C4-2B (cell line): ENCODE measurements around the gene TMEM98.

Source experiments
- ZFX ChIP-seq: fragments of 450-650 bp; IDR thresholded peaks from 2 replicates; pipeline ENCODE4 v1.6.1; 2017
- TF ChIP-seq, protein P1 (sequence below): fragments of 450-650 bp; conservative IDR thresholded peaks from 2 replicates; pipeline ENCODE4 v1.5.1; 2017; ENCODE audit warnings: mild to moderate bottlenecking

GRCh38 chr17:32940706-32941390 is 12.9 kb downstream of the TMEM98 start:
- TF ChIP-seq, protein P1, sequence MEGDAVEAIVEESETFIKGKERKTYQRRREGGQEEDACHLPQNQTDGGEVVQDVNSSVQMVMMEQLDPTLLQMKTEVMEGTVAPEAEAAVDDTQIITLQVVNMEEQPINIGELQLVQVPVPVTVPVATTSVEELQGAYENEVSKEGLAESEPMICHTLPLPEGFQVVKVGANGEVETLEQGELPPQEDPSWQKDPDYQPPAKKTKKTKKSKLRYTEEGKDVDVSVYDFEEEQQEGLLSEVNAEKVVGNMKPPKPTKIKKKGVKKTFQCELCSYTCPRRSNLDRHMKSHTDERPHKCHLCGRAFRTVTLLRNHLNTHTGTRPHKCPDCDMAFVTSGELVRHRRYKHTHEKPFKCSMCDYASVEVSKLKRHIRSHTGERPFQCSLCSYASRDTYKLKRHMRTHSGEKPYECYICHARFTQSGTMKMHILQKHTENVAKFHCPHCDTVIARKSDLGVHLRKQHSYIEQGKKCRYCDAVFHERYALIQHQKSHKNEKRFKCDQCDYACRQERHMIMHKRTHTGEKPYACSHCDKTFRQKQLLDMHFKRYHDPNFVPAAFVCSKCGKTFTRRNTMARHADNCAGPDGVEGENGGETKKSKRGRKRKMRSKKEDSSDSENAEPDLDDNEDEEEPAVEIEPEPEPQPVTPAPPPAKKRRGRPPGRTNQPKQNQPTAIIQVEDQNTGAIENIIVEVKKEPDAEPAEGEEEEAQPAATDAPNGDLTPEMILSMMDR: no peak
- TF ChIP-seq ZFX: no peak
